ENCODE measurements around the gene ABLIM2. TPM values are rescaled to one million over a fixed set of nuclear protein-coding genes. Genes with fewer than 3 reads are reported as not detected.

Gene ABLIM2
- polyA plus RNA-seq, 3 donors = 0.21 TPM; not detected in 2

DNA sequence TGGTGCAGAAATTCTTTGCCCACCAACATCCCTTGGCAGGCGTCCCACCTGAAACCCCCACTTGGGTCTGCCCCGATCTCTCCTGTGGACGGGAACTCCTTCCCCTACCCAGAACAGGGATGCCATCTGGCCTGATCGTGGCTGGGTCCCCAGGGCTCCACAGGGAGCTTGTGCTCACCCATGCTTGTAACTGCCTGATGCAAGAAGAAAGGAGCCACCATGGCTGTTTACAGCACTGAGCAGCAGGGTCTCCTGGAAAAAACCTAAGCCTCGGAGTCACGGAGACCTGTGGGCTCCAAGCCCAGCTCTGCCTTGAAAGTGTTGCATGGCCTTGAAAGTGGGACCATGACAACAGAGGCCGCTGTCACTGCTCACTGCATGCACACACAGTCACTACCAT, 117.4 kb downstream of the ABLIM2 start:
- intact Hi-C loops (cut with micrococcal nuclease) = no loop called here
- H3K4me1 Mint-ChIP-seq = no peaks in the 10 kb centered on the region
- Histone ChIP-seq H3K4me3 (replicated peaks in 1 of 3; ENCODE audit: low read depth in 2 of 3, low read length in 3 of 3) (no peak overlapping the region), H3K4me2 (replicated peaks; ENCODE audit: extremely low read depth, low read length, poor library complexity, severe bottlenecking) (no peak overlapping the region), H3K9ac (ENCODE audit: insufficient read depth, low read length, poor library complexity, severe bottlenecking) (no peak overlapping the region), H2AFZ (ENCODE audit: insufficient read depth, low read depth, low read length, poor library complexity, severe bottlenecking) (no peak overlapping the region), H4K20me1 (ENCODE audit: insufficient read depth, low read length) (no peaks in the 10 kb centered on the region), H3K27ac (ENCODE audit: low read depth in 1 of 2, low read length in 2 of 2) (no peak overlapping the region), H3K9me3 (replicated peaks in 1 of 2; ENCODE audit: control insufficient read depth in 1 of 2, insufficient read depth in 1 of 2, low read length in 2 of 2) (no peaks in the 10 kb centered on the region), H3K4me1 (ENCODE audit: control insufficient read depth in 1 of 2, insufficient read depth in 2 of 2, low read length in 2 of 2) (no peaks in the 10 kb centered on the region), H3K79me2 (ENCODE audit: insufficient read depth, low read length) (no peaks in the 10 kb centered on the region), H3K36me3 (replicated peaks in 1 of 2; ENCODE audit: control insufficient read depth in 1 of 2, insufficient read depth in 2 of 2, low read length in 2 of 2) (no peaks in the 10 kb centered on the region), H3K27me3 (ENCODE audit: control insufficient read depth in 2 of 2, insufficient read depth in 2 of 2, low read length in 2 of 2) (peaks cover 0 to 7% of the 10 kb centered on the region in 2 donors)
- no peaks in the 10 kb centered on the region for H3K36me3 Mint-ChIP-seq
- TF ChIP-seq, protein P1, sequence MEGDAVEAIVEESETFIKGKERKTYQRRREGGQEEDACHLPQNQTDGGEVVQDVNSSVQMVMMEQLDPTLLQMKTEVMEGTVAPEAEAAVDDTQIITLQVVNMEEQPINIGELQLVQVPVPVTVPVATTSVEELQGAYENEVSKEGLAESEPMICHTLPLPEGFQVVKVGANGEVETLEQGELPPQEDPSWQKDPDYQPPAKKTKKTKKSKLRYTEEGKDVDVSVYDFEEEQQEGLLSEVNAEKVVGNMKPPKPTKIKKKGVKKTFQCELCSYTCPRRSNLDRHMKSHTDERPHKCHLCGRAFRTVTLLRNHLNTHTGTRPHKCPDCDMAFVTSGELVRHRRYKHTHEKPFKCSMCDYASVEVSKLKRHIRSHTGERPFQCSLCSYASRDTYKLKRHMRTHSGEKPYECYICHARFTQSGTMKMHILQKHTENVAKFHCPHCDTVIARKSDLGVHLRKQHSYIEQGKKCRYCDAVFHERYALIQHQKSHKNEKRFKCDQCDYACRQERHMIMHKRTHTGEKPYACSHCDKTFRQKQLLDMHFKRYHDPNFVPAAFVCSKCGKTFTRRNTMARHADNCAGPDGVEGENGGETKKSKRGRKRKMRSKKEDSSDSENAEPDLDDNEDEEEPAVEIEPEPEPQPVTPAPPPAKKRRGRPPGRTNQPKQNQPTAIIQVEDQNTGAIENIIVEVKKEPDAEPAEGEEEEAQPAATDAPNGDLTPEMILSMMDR (IDR thresholded peaks at IDR 0.05) = no peak
- DNase-seq = no peak
- no peak overlapping the region for H3K27ac Mint-ChIP-seq
- H3K4me3 Mint-ChIP-seq = no peak overlapping the region
- 89% methylated on average over 6 of the region's 7 CpGs for WGBS (ENCODE audit: insufficient coverage)
- peaks cover 30 to 50% (median 33%) of the 10 kb centered on the region in 3 donors for H3K27me3 Mint-ChIP-seq (ENCODE audit: low read depth in 3 of 3)
- H3K9me3 Mint-ChIP-seq = peaks cover 0 to 3% (median 0%) of the 10 kb centered on the region in 7 donors

DNA sequence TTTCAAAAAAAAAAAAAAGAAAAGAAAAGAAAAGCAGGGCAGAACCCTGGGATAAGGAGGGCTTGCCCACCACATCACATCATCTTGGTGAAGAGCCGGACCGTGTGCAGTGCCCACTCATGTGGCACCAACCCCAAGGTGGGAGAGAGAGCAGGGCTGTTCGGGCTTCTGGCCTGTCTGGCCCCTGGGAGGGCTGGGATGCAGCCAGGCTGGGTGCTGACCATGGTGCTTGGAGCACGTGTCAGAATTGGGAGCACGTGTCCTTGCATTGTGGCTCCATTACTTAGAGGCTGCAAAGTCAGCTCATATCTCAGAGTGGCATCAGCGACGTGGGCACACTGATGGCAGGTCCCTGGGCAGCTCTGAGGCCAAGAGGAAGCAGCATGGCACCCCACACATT, 118.0 kb downstream of the ABLIM2 start:
- Histone ChIP-seq H2AFZ (ENCODE audit: insufficient read depth, low read depth, low read length, poor library complexity, severe bottlenecking) (no peak overlapping the region), H3K9ac (ENCODE audit: insufficient read depth, low read length, poor library complexity, severe bottlenecking) (no peak overlapping the region), H3K27ac (ENCODE audit: low read depth in 1 of 2, low read length in 2 of 2) (no peak overlapping the region), H3K4me1 (ENCODE audit: control insufficient read depth in 1 of 2, insufficient read depth in 2 of 2, low read length in 2 of 2) (no peaks in the 10 kb centered on the region), H3K4me2 (replicated peaks; ENCODE audit: extremely low read depth, low read length, poor library complexity, severe bottlenecking) (no peak overlapping the region), H4K20me1 (ENCODE audit: insufficient read depth, low read length) (no peaks in the 10 kb centered on the region), H3K9me3 (replicated peaks in 1 of 2; ENCODE audit: control insufficient read depth in 1 of 2, insufficient read depth in 1 of 2, low read length in 2 of 2) (no peaks in the 10 kb centered on the region), H3K4me3 (replicated peaks in 1 of 3; ENCODE audit: low read depth in 2 of 3, low read length in 3 of 3) (no peak overlapping the region), H3K79me2 (ENCODE audit: insufficient read depth, low read length) (no peaks in the 10 kb centered on the region), H3K27me3 (ENCODE audit: control insufficient read depth in 2 of 2, insufficient read depth in 2 of 2, low read length in 2 of 2) (peaks cover 0 to 7% of the 10 kb centered on the region in 2 donors), H3K36me3 (replicated peaks in 1 of 2; ENCODE audit: control insufficient read depth in 1 of 2, insufficient read depth in 2 of 2, low read length in 2 of 2) (no peaks in the 10 kb centered on the region)
- peak overlapping the region in 1 of 7 donors; percentile 20 for H3K27ac Mint-ChIP-seq
- no peak for DNase-seq
- no peak overlapping the region for H3K4me3 Mint-ChIP-seq
- 80% methylated on average over 5 of the region's 7 CpGs for WGBS (ENCODE audit: insufficient coverage)
- peaks cover 30 to 46% (median 33%) of the 10 kb centered on the region in 3 donors for H3K27me3 Mint-ChIP-seq (ENCODE audit: low read depth in 3 of 3)
- no peaks in the 10 kb centered on the region for H3K4me1 Mint-ChIP-seq
- H3K9me3 Mint-ChIP-seq = peaks cover 0 to 3% (median 0%) of the 10 kb centered on the region in 7 donors
- H3K36me3 Mint-ChIP-seq = no peaks in the 10 kb centered on the region
- TF ChIP-seq, protein P1 (IDR thresholded peaks at IDR 0.05) = no peak
- intact Hi-C loops (cut with micrococcal nuclease) = no loop called here
